Thoracic aorta (tissue), 2 donors: ENCODE results near the gene SNTG2. TPM values are rescaled to one million over a fixed set of nuclear protein-coding genes. Genes with fewer than 3 reads are reported as not detected.
"Not testable (repeated sequence)": the region's sequence is repeated elsewhere in the genome, so short reads cannot be mapped to it uniquely, and the experiment has no call there.

Experiments used
- ATAC-seq: fragments of 150-250 bp; one replicate; pipeline ENCODE4 v1.8.0; 2017; ENCODE audit warnings: low read depth; ENCODE audit not compliant: insufficient number of reproducible peaks, low FRiP score
- DNase-seq: peaks from one replicate; pipeline ENCODE4 v3.0.0-alpha.2; 2020; ENCODE audit warnings: low spot score
- H3K27ac ChIP-seq, 2 donors: fragments of 200-600 bp; sonication (generic); 1 replicate in 1 of 2; 2 replicates in 1 of 2; pipeline ENCODE4 v1.5.1; 2016; ENCODE audit warnings: mild to moderate bottlenecking in 2 of 2, moderate library complexity in 2 of 2
- H3K27me3 ChIP-seq: fragments of 200-600 bp; sonication (generic); replicated peaks from 2 replicates; pipeline ENCODE4 v1.6.0; 2016; ENCODE audit warnings: mild to moderate bottlenecking; ENCODE audit not compliant: insufficient read depth
- H3K36me3 ChIP-seq: fragments of 200-600 bp; sonication (generic); one replicate; pipeline ENCODE4 v1.5.1; 2016
- H3K4me1 ChIP-seq, 2 donors: fragments of 200-600 bp; sonication (generic); 1 replicate in 1 of 2; 2 replicates in 1 of 2; pipeline versions ENCODE4 v1.5.1 to v1.6.0; 2016; ENCODE audit warnings: low read depth in 2 of 2, mild to moderate bottlenecking in 1 of 2; ENCODE audit not compliant: control insufficient read depth in 1 of 2
- H3K4me3 ChIP-seq: fragments of 200-600 bp; sonication (generic); 2 replicates; pipeline ENCODE4 v1.5.1; 2016; ENCODE audit warnings: mild to moderate bottlenecking
- H3K9me3 ChIP-seq: fragments of 200-600 bp; sonication (generic); 2 replicates; pipeline ENCODE4 v1.5.1; 2016
- CTCF ChIP-seq: fragments of 200-600 bp; sonication (generic); IDR thresholded peaks from one replicate; pipeline ENCODE4 v1.5.1; 2019; ENCODE audit warnings: antibody characterized with exemption
- total RNA-seq, 2 donors: library from RNA; depleted of rRNA; stranded (reverse); fragments of >200 nt; gene quantifications; one replicate each; pipeline versions ENCODE4 v1.1.0 to v1.2.3, GENCODE V29; 2016

The SNTG2 gene
- total RNA-seq, 2 donors from 2014 or later: 8.9 to 18.6 TPM

GRCh38 chr2:1082456-1083205 lies 132.0 kb downstream of the SNTG2 start:
- DNase-seq: no peak
- Histone ChIP-seq H3K27me3 (no peaks in the 10 kb centered on the region), H3K4me1 (no peaks in the 10 kb centered on the region), H3K9me3 (no peaks in the 10 kb centered on the region), H3K36me3 (no peaks in the 10 kb centered on the region), H3K4me3 (no peak overlapping the region), H3K27ac (no peak overlapping the region)
- no peak for TF ChIP-seq CTCF
- no peak for ATAC-seq

DNA sequence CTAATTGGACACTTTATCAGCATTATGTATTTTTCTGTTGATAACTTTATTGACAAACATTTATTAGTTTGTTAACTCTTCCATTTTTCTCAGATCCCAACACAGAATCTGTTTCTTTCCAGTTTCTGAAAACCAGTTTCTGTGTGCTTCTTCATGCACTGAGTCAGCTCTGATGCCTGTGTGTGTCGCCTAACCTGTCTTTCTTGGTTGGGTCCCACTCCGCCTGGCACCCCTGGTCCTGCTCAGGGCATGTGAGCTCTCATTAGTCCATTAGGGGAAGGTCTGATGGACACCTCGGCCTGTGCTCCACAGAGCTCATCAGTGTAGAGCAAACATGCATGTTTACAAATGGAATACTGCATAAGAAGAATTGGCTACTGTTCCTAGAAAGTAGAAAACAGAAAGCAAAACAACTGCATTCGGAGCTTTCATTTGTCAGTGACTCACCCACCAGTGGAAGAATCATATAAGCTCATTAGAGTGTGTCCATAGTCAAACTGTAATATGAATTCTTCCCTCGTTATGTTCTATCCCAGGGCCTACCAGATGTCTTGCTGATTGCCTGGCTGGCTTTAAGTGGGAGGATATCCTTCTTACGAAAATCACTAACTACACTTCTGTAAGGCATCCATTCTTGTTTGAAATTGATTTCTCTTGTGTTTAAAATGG lies 137.7 kb downstream of the SNTG2 start:
- Histone ChIP-seq H3K27me3 (no peaks in the 10 kb centered on the region), H3K9me3 (no peaks in the 10 kb centered on the region), H3K4me1 (no peaks in the 10 kb centered on the region), H3K36me3 (no peaks in the 10 kb centered on the region), H3K4me3 (no peak overlapping the region), H3K27ac (no peak overlapping the region)
- TF ChIP-seq CTCF: no peak
- ATAC-seq: no peak
- DNase-seq: no peak

DNA sequence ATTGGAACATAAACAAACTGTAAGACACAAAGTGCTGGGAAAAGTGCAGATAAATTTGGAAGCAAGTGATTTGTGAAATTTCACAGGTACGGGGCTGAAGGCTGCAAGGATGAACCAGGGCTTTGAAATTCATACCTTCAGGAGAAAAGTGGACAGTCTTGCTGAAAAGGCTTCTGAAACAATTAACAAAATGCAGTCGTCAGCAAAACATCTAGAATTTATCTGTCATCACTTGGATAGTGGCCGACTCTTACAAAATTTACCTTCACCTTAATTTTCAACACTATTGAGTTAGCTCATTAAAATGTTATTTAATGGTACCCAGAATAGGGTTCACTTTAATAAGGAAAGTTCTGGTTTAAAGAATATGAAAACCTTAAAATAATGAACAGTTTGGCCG lies 138.3 kb downstream of the SNTG2 start:
- H3K4me1 ChIP-seq: no peaks in the 10 kb centered on the region
- no peak for DNase-seq
- TF ChIP-seq CTCF: no peak
- no peaks in the 10 kb centered on the region for H3K27me3 ChIP-seq
- no peaks in the 10 kb centered on the region for H3K36me3 ChIP-seq
- H3K4me3 ChIP-seq: no peak overlapping the region
- no peak overlapping the region for H3K27ac ChIP-seq
- no peaks in the 10 kb centered on the region for H3K9me3 ChIP-seq
- no peak for ATAC-seq

GRCh38 chr2:1091895-1092585 lies 141.4 kb downstream of the SNTG2 start:
- no peak overlapping the region for H3K27ac ChIP-seq
- no peaks in the 10 kb centered on the region for H3K36me3 ChIP-seq
- no peak for DNase-seq
- no peak for ATAC-seq
- H3K9me3 ChIP-seq: no peaks in the 10 kb centered on the region
- no peaks in the 10 kb centered on the region for H3K27me3 ChIP-seq
- no peaks in the 10 kb centered on the region for H3K4me1 ChIP-seq
- no peak for TF ChIP-seq CTCF
- no peak overlapping the region for H3K4me3 ChIP-seq

DNA sequence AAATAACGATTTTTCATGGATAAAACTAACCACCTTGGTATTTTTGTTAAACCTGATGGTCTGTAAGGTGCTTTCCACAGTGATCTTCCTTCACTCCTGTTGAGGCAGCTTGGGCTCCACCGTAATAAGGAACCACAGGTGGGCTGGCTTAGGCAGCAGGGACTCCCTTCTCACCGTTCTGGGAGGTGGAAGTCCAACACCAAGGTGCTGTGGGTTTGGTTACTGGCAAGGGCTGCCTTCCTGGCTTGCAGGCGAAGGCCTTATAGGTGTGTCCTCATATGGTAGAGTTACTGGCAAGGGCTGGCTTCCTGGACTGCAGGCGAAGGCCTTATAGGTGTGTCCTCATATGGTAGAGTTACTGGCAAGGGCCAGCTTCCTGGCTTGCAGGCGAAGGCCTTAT lies 143.0 kb downstream of the SNTG2 start:
- H3K27ac ChIP-seq, H3K4me3 ChIP-seq, DNase-seq, ATAC-seq, H3K9me3 ChIP-seq, H3K36me3 ChIP-seq, H3K4me1 ChIP-seq, H3K27me3 ChIP-seq: not testable (repeated sequence)
